SK-N-SH treated with all-trans-retinoic acid at 6 μM for 48 hours (cell line): ENCODE measurements around the gene ALOX12B.

Experiments
- ATAC-seq: fragments of 200-7000 bp; cut with Tn5 transposase; 3 replicates; pipeline ENCODE4 v1.9.1; 2020; ENCODE audit warnings: mild to moderate bottlenecking, moderate library complexity
- ARNTL ChIP-seq: fragments of 450-650 bp; formaldehyde crosslinking; IDR thresholded peaks from 2 replicates; pipeline ENCODE4 v1.5.0; 2020; ENCODE audit warnings: low read depth, mild to moderate bottlenecking, moderate library complexity, borderline replicate concordance
- BACH2 ChIP-seq: fragments of 250-450 bp; sonication (Bioruptor Pico); IDR thresholded peaks from 2 replicates; pipeline ENCODE4 v1.9.0; 2021; ENCODE audit warnings: mild to moderate bottlenecking, borderline replicate concordance
- CSDC2 ChIP-seq: fragments of 250-450 bp; sonication (Bioruptor Pico); IDR thresholded peaks from 2 replicates; pipeline ENCODE4 v1.5.0; 2020; ENCODE audit warnings: mild to moderate bottlenecking, moderate library complexity
- ESRRG ChIP-seq: fragments of 250-450 bp; sonication (Bioruptor Pico); IDR thresholded peaks from 2 replicates; pipeline ENCODE4 v1.6.1; 2021; ENCODE audit warnings: mild to moderate bottlenecking
- GLIS3 ChIP-seq: fragments of 250-450 bp; sonication (Bioruptor Pico); IDR thresholded peaks from 2 replicates; pipeline ENCODE4 v1.5.0; 2020; ENCODE audit warnings: mild to moderate bottlenecking, moderate library complexity
- ISL1 ChIP-seq: fragments of 250-450 bp; sonication (Bioruptor Pico); IDR thresholded peaks from 2 replicates; pipeline ENCODE4 v2.1.2; 2022; ENCODE audit warnings: mild to moderate bottlenecking, moderate library complexity
- OSR1 ChIP-seq: fragments of 250-450 bp; sonication (Bioruptor Pico); IDR thresholded peaks from 2 replicates; pipeline ENCODE4 v1.8.0; 2022; ENCODE audit warnings: moderate library complexity, mild to moderate bottlenecking, inconsistent platforms
- RARB ChIP-seq: fragments of 250-450 bp; sonication (Bioruptor Pico); IDR thresholded peaks from 2 replicates; pipeline ENCODE4 v1.8.0; 2021; ENCODE audit warnings: mild to moderate bottlenecking, moderate library complexity
- SNAI2 ChIP-seq: fragments of 250-450 bp; sonication (Bioruptor Pico); IDR thresholded peaks from 2 replicates; pipeline ENCODE4 v1.5.0; 2020; ENCODE audit warnings: mild to moderate bottlenecking, moderate library complexity
- TCF4 ChIP-seq: fragments of 250-450 bp; sonication (Bioruptor Pico); IDR thresholded peaks from 2 replicates; pipeline ENCODE4 v1.8.0; 2021; ENCODE audit warnings: mild to moderate bottlenecking, moderate library complexity, borderline replicate concordance
- TOX ChIP-seq: fragments of 250-450 bp; sonication (Bioruptor Pico); IDR thresholded peaks from 2 replicates; pipeline ENCODE4 v1.8.0; 2021; ENCODE audit warnings: mild to moderate bottlenecking, moderate library complexity, borderline replicate concordance
- ZC3H10 ChIP-seq: fragments of 250-450 bp; sonication (Bioruptor Pico); IDR thresholded peaks from 2 replicates; pipeline ENCODE4 v1.5.1; 2021; ENCODE audit warnings: mild to moderate bottlenecking, moderate library complexity
- ZFP3 ChIP-seq: fragments of 250-450 bp; sonication (Bioruptor Pico); IDR thresholded peaks from 2 replicates; pipeline ENCODE4 v1.5.0; 2020; ENCODE audit warnings: mild to moderate bottlenecking, moderate library complexity
- ZNF565 ChIP-seq: fragments of 450-650 bp; formaldehyde crosslinking; conservative IDR thresholded peaks from 2 replicates; pipeline ENCODE4 v1.5.0; 2020; ENCODE audit warnings: low read depth, mild to moderate bottlenecking, moderate library complexity
- ZNF70 ChIP-seq: fragments of 450-650 bp; formaldehyde crosslinking; IDR thresholded peaks from 2 replicates; pipeline ENCODE4 v1.5.0; 2020; ENCODE audit warnings: mild to moderate bottlenecking, moderate library complexity
- ZNF8 ChIP-seq: fragments of 450-650 bp; formaldehyde crosslinking; IDR thresholded peaks from 2 replicates; pipeline ENCODE4 v1.5.0; 2020; ENCODE audit warnings: mild to moderate bottlenecking, moderate library complexity
- TF ChIP-seq, protein P1 (sequence below): fragments of 250-450 bp; sonication (Bioruptor Pico); IDR thresholded peaks from 2 replicates; pipeline ENCODE4 v1.8.0; 2020; ENCODE audit warnings: mild to moderate bottlenecking, moderate library complexity, borderline replicate concordance
- TF ChIP-seq, protein P2 (sequence below): fragments of 250-450 bp; sonication (Bioruptor Pico); IDR thresholded peaks from 2 replicates; pipeline ENCODE4 v1.5.1; 2020; ENCODE audit warnings: low read depth, mild to moderate bottlenecking, moderate library complexity
- TF ChIP-seq, protein P3 (sequence below): fragments of 250-450 bp; sonication (Bioruptor Pico); IDR thresholded peaks from 2 replicates; pipeline ENCODE4 v1.5.0; 2020; ENCODE audit warnings: mild to moderate bottlenecking, moderate library complexity
- TF ChIP-seq, protein P4 (sequence below): fragments of 250-450 bp; sonication (Bioruptor Pico); IDR thresholded peaks from 2 replicates; pipeline ENCODE4 v1.5.1; 2021; ENCODE audit warnings: mild to moderate bottlenecking, moderate library complexity
- TF ChIP-seq, protein P5 (sequence below): fragments of 250-450 bp; sonication (Bioruptor Pico); IDR thresholded peaks from 2 replicates; pipeline ENCODE4 v1.8.0; 2021; ENCODE audit warnings: low read depth, mild to moderate bottlenecking, moderate library complexity, borderline replicate concordance

Gene ALOX12B

DNA sequence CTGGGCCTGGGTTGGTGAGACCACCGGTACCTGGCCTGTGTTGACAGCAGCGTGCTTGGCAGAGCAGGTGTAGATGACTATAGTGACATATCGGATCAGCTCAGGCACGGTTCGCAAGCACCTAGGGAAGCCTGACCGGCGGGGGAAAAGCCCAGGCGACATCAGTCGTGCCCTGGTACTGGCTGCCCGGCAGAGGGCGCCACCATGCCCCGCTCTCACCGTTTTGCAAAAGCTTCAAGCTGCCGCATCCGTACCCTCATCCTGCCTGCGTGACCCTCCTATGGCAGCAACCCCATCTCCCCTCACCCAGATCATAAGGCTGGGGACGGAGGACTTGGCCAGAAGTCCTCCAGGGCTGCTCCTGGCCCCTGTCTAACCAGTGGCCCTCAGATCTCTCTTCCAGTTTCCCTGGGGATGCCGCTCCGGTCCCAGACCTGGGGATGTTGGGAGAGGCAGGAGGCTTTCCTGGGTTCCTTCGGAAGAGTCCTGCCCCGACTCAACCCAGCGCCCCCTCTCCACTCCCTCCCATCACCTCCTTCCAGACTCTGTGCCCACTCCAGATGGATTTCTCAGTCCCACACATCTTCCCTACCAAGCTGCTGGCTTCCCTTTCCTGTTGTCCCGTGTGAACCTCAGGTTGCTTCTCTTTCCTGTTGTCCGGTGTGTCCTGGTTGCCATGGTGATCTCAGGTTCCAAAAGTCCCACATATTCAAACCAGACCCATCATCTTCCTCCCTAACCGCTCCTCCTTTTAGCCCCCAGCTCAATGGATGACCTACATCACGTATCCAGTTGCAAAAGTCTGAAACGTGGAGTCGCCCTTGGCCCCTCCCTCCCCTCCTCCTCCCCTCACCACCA lies 13.7 kb downstream of the ALOX12B start:
- no peak for TF ChIP-seq ISL1 (CRISPR knock-in tag)
- TF ChIP-seq, protein P1, sequence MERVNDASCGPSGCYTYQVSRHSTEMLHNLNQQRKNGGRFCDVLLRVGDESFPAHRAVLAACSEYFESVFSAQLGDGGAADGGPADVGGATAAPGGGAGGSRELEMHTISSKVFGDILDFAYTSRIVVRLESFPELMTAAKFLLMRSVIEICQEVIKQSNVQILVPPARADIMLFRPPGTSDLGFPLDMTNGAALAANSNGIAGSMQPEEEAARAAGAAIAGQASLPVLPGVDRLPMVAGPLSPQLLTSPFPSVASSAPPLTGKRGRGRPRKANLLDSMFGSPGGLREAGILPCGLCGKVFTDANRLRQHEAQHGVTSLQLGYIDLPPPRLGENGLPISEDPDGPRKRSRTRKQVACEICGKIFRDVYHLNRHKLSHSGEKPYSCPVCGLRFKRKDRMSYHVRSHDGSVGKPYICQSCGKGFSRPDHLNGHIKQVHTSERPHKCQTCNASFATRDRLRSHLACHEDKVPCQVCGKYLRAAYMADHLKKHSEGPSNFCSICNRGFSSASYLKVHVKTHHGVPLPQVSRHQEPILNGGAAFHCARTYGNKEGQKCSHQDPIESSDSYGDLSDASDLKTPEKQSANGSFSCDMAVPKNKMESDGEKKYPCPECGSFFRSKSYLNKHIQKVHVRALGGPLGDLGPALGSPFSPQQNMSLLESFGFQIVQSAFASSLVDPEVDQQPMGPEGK (CRISPR knock-in tag): no peak
- TF ChIP-seq CSDC2: no peak
- no peak for TF ChIP-seq ZNF70 (CRISPR knock-in tag)
- no peak for TF ChIP-seq TCF4 (CRISPR knock-in tag)
- TF ChIP-seq ESRRG (CRISPR knock-in tag): no peak
- TF ChIP-seq OSR1: no peak
- TF ChIP-seq, protein P2, sequence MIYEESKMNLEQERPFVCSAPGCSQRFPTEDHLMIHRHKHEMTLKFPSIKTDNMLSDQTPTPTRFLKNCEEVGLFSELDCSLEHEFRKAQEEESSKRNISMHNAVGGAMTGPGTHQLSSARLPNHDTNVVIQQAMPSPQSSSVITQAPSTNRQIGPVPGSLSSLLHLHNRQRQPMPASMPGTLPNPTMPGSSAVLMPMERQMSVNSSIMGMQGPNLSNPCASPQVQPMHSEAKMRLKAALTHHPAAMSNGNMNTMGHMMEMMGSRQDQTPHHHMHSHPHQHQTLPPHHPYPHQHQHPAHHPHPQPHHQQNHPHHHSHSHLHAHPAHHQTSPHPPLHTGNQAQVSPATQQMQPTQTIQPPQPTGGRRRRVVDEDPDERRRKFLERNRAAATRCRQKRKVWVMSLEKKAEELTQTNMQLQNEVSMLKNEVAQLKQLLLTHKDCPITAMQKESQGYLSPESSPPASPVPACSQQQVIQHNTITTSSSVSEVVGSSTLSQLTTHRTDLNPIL: no peak
- TF ChIP-seq, protein P3, sequence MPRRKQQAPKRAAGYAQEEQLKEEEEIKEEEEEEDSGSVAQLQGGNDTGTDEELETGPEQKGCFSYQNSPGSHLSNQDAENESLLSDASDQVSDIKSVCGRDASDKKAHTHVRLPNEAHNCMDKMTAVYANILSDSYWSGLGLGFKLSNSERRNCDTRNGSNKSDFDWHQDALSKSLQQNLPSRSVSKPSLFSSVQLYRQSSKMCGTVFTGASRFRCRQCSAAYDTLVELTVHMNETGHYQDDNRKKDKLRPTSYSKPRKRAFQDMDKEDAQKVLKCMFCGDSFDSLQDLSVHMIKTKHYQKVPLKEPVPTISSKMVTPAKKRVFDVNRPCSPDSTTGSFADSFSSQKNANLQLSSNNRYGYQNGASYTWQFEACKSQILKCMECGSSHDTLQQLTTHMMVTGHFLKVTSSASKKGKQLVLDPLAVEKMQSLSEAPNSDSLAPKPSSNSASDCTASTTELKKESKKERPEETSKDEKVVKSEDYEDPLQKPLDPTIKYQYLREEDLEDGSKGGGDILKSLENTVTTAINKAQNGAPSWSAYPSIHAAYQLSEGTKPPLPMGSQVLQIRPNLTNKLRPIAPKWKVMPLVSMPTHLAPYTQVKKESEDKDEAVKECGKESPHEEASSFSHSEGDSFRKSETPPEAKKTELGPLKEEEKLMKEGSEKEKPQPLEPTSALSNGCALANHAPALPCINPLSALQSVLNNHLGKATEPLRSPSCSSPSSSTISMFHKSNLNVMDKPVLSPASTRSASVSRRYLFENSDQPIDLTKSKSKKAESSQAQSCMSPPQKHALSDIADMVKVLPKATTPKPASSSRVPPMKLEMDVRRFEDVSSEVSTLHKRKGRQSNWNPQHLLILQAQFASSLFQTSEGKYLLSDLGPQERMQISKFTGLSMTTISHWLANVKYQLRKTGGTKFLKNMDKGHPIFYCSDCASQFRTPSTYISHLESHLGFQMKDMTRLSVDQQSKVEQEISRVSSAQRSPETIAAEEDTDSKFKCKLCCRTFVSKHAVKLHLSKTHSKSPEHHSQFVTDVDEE (CRISPR knock-in tag): no peak
- TF ChIP-seq SNAI2: no peak
- TF ChIP-seq ZC3H10 (CRISPR knock-in tag): no peak
- no peak for TF ChIP-seq BACH2 (CRISPR knock-in tag)
- TF ChIP-seq GLIS3 (CRISPR knock-in tag): no peak
- TF ChIP-seq ZNF8: no peak
- TF ChIP-seq ARNTL (CRISPR knock-in tag): no peak
- TF ChIP-seq, protein P4, sequence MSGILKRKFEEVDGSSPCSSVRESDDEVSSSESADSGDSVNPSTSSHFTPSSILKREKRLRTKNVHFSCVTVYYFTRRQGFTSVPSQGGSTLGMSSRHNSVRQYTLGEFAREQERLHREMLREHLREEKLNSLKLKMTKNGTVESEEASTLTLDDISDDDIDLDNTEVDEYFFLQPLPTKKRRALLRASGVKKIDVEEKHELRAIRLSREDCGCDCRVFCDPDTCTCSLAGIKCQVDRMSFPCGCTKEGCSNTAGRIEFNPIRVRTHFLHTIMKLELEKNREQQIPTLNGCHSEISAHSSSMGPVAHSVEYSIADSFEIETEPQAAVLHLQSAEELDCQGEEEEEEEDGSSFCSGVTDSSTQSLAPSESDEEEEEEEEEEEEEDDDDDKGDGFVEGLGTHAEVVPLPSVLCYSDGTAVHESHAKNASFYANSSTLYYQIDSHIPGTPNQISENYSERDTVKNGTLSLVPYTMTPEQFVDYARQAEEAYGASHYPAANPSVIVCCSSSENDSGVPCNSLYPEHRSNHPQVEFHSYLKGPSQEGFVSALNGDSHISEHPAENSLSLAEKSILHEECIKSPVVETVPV: no peak
- TF ChIP-seq, protein P5, sequence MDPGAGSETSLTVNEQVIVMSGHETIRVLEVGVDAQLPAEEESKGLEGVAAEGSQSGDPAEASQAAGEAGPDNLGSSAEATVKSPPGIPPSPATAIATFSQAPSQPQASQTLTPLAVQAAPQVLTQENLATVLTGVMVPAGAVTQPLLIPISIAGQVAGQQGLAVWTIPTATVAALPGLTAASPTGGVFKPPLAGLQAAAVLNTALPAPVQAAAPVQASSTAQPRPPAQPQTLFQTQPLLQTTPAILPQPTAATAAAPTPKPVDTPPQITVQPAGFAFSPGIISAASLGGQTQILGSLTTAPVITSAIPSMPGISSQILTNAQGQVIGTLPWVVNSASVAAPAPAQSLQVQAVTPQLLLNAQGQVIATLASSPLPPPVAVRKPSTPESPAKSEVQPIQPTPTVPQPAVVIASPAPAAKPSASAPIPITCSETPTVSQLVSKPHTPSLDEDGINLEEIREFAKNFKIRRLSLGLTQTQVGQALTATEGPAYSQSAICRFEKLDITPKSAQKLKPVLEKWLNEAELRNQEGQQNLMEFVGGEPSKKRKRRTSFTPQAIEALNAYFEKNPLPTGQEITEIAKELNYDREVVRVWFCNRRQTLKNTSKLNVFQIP (CRISPR knock-in tag): no peak
- no peak for TF ChIP-seq RARB (CRISPR knock-in tag)
- TF ChIP-seq ZFP3 (CRISPR knock-in tag): no peak
- TF ChIP-seq, all 23 proteins: peak for 0
- peak; percentile 92 for ATAC-seq

DNA sequence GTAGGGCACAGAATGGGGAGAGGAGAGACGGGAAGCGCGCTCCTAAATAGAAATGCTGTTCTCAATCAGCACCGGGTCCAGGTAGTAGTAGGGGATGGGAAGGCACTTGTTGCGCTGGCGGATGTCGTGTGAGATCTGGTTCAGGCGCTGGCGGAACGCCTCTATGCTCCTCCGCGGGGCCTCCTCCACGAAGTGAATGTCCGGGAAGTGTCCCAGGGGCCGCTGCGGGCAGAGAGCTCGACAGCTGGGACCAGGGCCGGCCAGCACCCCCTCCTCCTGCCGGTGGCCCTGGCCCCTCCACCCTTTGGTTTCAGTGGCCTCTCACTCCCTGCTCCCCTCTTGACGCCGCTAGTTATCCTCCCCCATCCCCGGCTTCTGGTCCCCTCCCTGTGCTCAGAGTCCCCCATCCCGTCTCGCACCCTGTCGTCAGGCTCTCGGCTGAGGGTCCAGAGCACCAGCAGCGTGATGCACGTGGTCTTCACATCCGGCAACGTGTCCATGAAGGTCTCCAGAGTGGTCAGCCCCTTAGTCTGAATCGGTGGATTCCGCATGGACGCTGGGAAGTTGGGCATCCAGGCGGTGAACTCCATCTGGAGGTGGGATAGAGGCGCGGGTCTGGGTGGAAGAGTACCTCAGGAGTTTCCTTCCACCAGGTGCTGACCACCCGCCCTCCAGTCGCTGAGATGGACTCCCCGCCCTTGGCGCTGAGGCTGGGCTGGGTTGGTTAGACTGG lies 14.6 kb downstream of the ALOX12B start:
- TF ChIP-seq ZNF70 (CRISPR knock-in tag) (no peak), ZC3H10 (CRISPR knock-in tag) (no peak), ZFP3 (CRISPR knock-in tag) (no peak), RARB (CRISPR knock-in tag) (no peak), TOX (CRISPR knock-in tag) (no peak), ZNF565 (no peak), OSR1 (no peak)
- TF ChIP-seq, protein P3 (CRISPR knock-in tag): no peak
- ATAC-seq: peak; percentile 21; the same call in 2 of the 3 replicates
